ENCODE results near the gene LRMDA. TPM values are rescaled to one million over a fixed set of nuclear protein-coding genes. Genes with fewer than 3 reads are reported as not detected.

The LRMDA gene
- total and polyA plus RNA-seq, 10 of the 15 experiments (the other 5 are each of a cell fraction or from before 2014, with no cell fraction given), result 0.07 to 0.54 (median 0.29) TPM; not detected in 4

DNA sequence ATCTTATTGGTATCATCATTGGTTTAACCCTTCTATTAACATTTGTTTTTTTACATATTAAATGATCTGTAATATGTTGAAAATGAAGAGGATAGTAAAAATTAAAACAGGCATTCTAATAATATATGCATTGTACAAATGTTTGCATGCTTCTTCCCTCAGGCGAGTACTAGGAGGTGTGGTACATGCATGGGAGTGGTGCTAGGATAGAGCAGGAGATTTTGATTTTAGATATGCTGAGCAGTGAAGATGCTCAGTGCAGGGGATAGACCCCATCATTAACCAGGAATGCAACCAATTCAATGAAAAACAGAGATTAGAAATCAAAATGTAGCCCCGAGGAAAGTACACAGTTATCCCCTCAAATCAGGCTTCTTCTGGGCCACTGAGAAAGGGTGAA lies 916.4 kb downstream of the LRMDA start (continued):
- TF ChIP-seq, protein P1, sequence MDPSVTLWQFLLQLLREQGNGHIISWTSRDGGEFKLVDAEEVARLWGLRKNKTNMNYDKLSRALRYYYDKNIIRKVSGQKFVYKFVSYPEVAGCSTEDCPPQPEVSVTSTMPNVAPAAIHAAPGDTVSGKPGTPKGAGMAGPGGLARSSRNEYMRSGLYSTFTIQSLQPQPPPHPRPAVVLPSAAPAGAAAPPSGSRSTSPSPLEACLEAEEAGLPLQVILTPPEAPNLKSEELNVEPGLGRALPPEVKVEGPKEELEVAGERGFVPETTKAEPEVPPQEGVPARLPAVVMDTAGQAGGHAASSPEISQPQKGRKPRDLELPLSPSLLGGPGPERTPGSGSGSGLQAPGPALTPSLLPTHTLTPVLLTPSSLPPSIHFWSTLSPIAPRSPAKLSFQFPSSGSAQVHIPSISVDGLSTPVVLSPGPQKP (IDR thresholded peaks at IDR 0.05; ENCODE audit: low read depth, low read length), result no peak
- TF ChIP-seq HDGF (IDR thresholded peaks at IDR 0.05) (no peak), LARP7 (IDR thresholded peaks at IDR 0.05) (no peak), MTA3 (IDR thresholded peaks at IDR 0.05; ENCODE audit: borderline replicate concordance, low read length) (no peak), BMI1 (IDR thresholded peaks at IDR 0.05; ENCODE audit: borderline replicate concordance) (no peak)

DNA sequence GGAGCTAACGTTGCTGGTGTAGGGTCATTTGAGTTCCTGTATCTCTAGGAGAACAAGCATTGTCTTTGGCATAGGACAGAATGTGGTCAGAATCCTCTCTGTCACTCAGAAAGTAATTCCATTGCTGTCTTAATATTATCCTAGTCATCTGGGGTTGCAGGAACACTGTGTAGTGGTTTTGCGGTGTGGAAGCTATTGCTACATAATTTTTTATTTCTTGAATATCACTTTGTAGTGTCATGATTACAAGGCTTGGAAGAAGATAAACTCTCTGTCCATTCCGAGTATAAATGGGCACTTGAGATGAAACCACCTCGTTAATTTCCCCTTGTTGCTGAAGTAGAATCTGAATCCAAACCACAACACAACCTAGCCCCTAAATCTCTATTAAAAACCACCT lies 919.2 kb downstream of the LRMDA start:
- H3K4me3 ChIP-seq, result no peak overlapping the region
- ATAC-seq, result no peak
- H3K79me2 ChIP-seq (ENCODE audit: control insufficient read depth, insufficient read depth, low read length), result no peaks in the 10 kb centered on the region
- no peak for FAIRE-seq
- intact Hi-C loops (cut with micrococcal nuclease; ENCODE audit: unreplicated experiment), result no loop called here
- no TSS peak for BruUV-seq (replicated peaks)
- H3K9ac ChIP-seq (ENCODE audit: control insufficient read depth, insufficient read depth, low read length), result no peak overlapping the region
- ChIA-PET POLR2A (no interaction called here), RAD21 (ENCODE audit: unreplicated experiment) (no interaction called here), SMC1A (ENCODE audit: uncharacterized antibody, unreplicated experiment) (interaction anchor here (0.6 to 1.1 kb wide), 2 partner anchors 10 to 409 kb away, joined by 3 read pairs; no protein-coding TSS in a partner anchor), CTCF (interaction anchor here (0.5 to 1.3 kb wide), 3 partner anchors 14 to 683 kb away, joined by 3 to 4 read pairs (median 4); no protein-coding TSS in a partner anchor)
- H3K36me3 ChIP-seq (ENCODE audit: control insufficient read depth in 2 of 2, insufficient read depth in 2 of 2, low read length in 1 of 2), result no peaks in the 10 kb centered on the region
- no peaks in the 10 kb centered on the region for H4K20me1 ChIP-seq (ENCODE audit: control insufficient read depth, insufficient read depth)
- no peak overlapping the region for H2AFZ ChIP-seq (ENCODE audit: control insufficient read depth, low read depth, low read length)
- no peaks in the 10 kb centered on the region for H3K4me1 ChIP-seq (ENCODE audit: control insufficient read depth, insufficient read depth, low read length)
- no peak for DNase-seq (ENCODE audit: low read depth, low spot score)
- H3K27me3 ChIP-seq (replicated peaks in 1 of 2; ENCODE audit: control insufficient read depth in 2 of 2, insufficient read depth in 2 of 2, low read length in 1 of 2), result no peaks in the 10 kb centered on the region
- in situ Hi-C loops (cut with MboI), result no loop called here
- no peak for TF ChIP-seq ETV6 (conservative IDR thresholded peaks at IDR 0.05 in 1 of 2, IDR thresholded peaks at IDR 0.05 in 1 of 2; ENCODE audit: borderline replicate concordance in 1 of 2, low read depth in 1 of 2)
- 23% methylated on average over 4 of the region's 4 CpGs for WGBS (ENCODE audit: insufficient coverage, insufficient replicate concordance, low lambda C conversion rate, missing lambda C conversion rate)
- no peaks in the 10 kb centered on the region for H3K9me3 ChIP-seq (replicated peaks; ENCODE audit: control insufficient read depth, insufficient read depth, low read length)
- no peak overlapping the region for H3K4me2 ChIP-seq (ENCODE audit: control insufficient read depth, insufficient read depth)
- H3K27ac ChIP-seq (ENCODE audit: control insufficient read depth, insufficient read depth), result no peak overlapping the region

Measured in GM12878 (cell line).